Activated CD4-positive, alpha-beta T cell treated with anti-CD3 and anti-CD28 coated beads for 36 hours (primary cell): Measurements from ENCODE around the gene PDE3B. TPM values are rescaled to one million over a fixed set of nuclear protein-coding genes. Genes with fewer than 3 reads are reported as not detected.

ENCODE experiments used
- ATAC-seq: fragments of 200-7000 bp; cut with Tn5 transposase; one replicate; pipeline ENCODE4 v1.10.0; 2021; ENCODE audit warnings: mild to moderate bottlenecking, moderate library complexity
- CTCF ChIA-PET: fragments of 350-600 bp; sonication (Branson Sonifier 250); formaldehyde crosslinking; loops from one replicate; lab custom pipeline; 2021; ENCODE audit warnings: antibody characterized with exemption; lab: Charles Lee
- POLR2A ChIA-PET: fragments of 350-600 bp; sonication (Branson Sonifier 250); formaldehyde crosslinking; loops from one replicate; lab custom pipeline; 2021; ENCODE audit warnings: antibody characterized with exemption, inconsistent platforms; lab: Charles Lee
- DNase-seq: peaks from one replicate; pipeline ENCODE4 v3.0.0-alpha.2; 2020
- H3K27ac Mint-ChIP-seq: one replicate; pipeline ENCODE4 v1.8.0; 2021; ENCODE audit warnings: mixed read lengths
- H3K27me3 Mint-ChIP-seq: one replicate; pipeline ENCODE4 v1.8.0; 2021; ENCODE audit warnings: mixed read lengths
- H3K36me3 Mint-ChIP-seq: one replicate; pipeline ENCODE4 v1.8.0; 2021; ENCODE audit warnings: low read depth, mixed read lengths
- H3K4me1 Mint-ChIP-seq: one replicate; pipeline ENCODE4 v1.8.0; 2021; ENCODE audit warnings: mixed read lengths
- H3K4me3 Mint-ChIP-seq: one replicate; pipeline ENCODE4 v1.8.0; 2021; ENCODE audit warnings: mild to moderate bottlenecking, moderate library complexity, mixed read lengths
- H3K9me3 Mint-ChIP-seq: one replicate; pipeline ENCODE4 v1.8.0; 2021; ENCODE audit warnings: low read depth, mixed read lengths
- intact Hi-C, 2 experiments: fragments of 100-400 bp; cut with DNase I in 1 of 2; cut with micrococcal nuclease in 1 of 2; formaldehyde crosslinking; loops; one replicate each; pipeline versions ENCODE4 v1.14.2 to v1.15.1; 2022 to 2024; cut with DNase I, micrococcal nuclease
- total RNA-seq, 2 experiments: library from RNA; stranded (reverse); gene quantifications; one replicate each; pipeline ENCODE4 v1.2.3, GENCODE V29; 2021

The PDE3B gene
- total RNA-seq, 2 experiments from 2014 or later, result 24.7 to 25.8 TPM

GRCh38 chr11:14809466-14809865 lies 165.9 kb downstream of the PDE3B start:
- no peaks in the 10 kb centered on the region for H3K27me3 Mint-ChIP-seq
- no peak overlapping the region for H3K4me3 Mint-ChIP-seq
- no peak overlapping the region for H3K27ac Mint-ChIP-seq
- H3K9me3 Mint-ChIP-seq, result peaks cover 9% of the 10 kb centered on the region
- peaks cover 62% of the 10 kb centered on the region for H3K36me3 Mint-ChIP-seq
- no peaks in the 10 kb centered on the region for H3K4me1 Mint-ChIP-seq
- DNase-seq (no peak), ATAC-seq (peak; percentile 23)
- intact Hi-C loops, result no loop called here
- ChIA-PET CTCF (interaction anchor here (0.7 kb wide), 1 partner anchor 532 kb away, joined by 5 read pairs; no protein-coding TSS in a partner anchor), POLR2A (no interaction called here)

GRCh38 chr11:14812757-14813156 lies 169.2 kb downstream of the PDE3B start:
- intact Hi-C loops, result no loop called here
- no peak overlapping the region for H3K4me3 Mint-ChIP-seq
- CTCF ChIA-PET, result interaction anchor here (0.6 to 1.3 kb wide), 5 partner anchors 23 to 96 kb away, joined by 3 read pairs; no protein-coding TSS in a partner anchor
- no peaks in the 10 kb centered on the region for H3K27me3 Mint-ChIP-seq
- POLR2A ChIA-PET, result interaction anchor here (0.6 kb wide), 1 partner anchor 1071 kb away, joined by 3 read pairs; no protein-coding TSS in a partner anchor
- DNase-seq, result no peak
- no peak for ATAC-seq
- H3K9me3 Mint-ChIP-seq, result peaks cover 4% of the 10 kb centered on the region
- peaks cover 4% of the 10 kb centered on the region for H3K4me1 Mint-ChIP-seq
- H3K27ac Mint-ChIP-seq, result no peak overlapping the region
- peaks cover 47% of the 10 kb centered on the region for H3K36me3 Mint-ChIP-seq

- H3K4me1 Mint-ChIP-seq, result peaks cover 4% of the 10 kb centered on the region
- peaks cover 43% of the 10 kb centered on the region for H3K36me3 Mint-ChIP-seq
- ATAC-seq (no peak), DNase-seq (no peak)
- no peak overlapping the region for H3K4me3 Mint-ChIP-seq
- ChIA-PET CTCF (interaction anchor here (1.0 kb wide), 1 partner anchor 24 kb away, joined by 3 read pairs; no protein-coding TSS in a partner anchor), POLR2A (no interaction called here)
- H3K27me3 Mint-ChIP-seq, result no peaks in the 10 kb centered on the region
- H3K9me3 Mint-ChIP-seq, result peaks cover 2% of the 10 kb centered on the region
- intact Hi-C loops, result no loop called here
- no peak overlapping the region for H3K27ac Mint-ChIP-seq
These were observed 169.9 kb downstream of the PDE3B start for GRCh38 chr11:14813516-14813915.

GRCh38 chr11:14818779-14819178 lies 175.2 kb downstream of the PDE3B start:
- Mint-ChIP-seq H3K27me3 (no peaks in the 10 kb centered on the region), H3K9me3 (no peaks in the 10 kb centered on the region), H3K4me1 (peaks cover 4% of the 10 kb centered on the region), H3K36me3 (peaks cover 44% of the 10 kb centered on the region), H3K27ac (no peak overlapping the region), H3K4me3 (no peak overlapping the region)
- ChIA-PET CTCF (no interaction called here), POLR2A (no interaction called here)
- ATAC-seq, result no peak
- no peak for DNase-seq
- intact Hi-C loops, result no loop called here

GRCh38 chr11:14819596-14819995 lies 176.0 kb downstream of the PDE3B start:
- H3K36me3 Mint-ChIP-seq, result peaks cover 51% of the 10 kb centered on the region

GRCh38 chr11:14821031-14821430 lies 177.4 kb downstream of the PDE3B start:
- ATAC-seq (no peak), DNase-seq (no peak)
- H3K27ac Mint-ChIP-seq, result no peak overlapping the region
- H3K36me3 Mint-ChIP-seq, result peaks cover 50% of the 10 kb centered on the region
- H3K4me3 Mint-ChIP-seq, result no peak overlapping the region
- no peaks in the 10 kb centered on the region for H3K27me3 Mint-ChIP-seq
- H3K9me3 Mint-ChIP-seq, result peaks cover 11% of the 10 kb centered on the region
- intact Hi-C loops, result no loop called here
- POLR2A ChIA-PET, result no interaction called here
- peaks cover under 1% of the 10 kb centered on the region for H3K4me1 Mint-ChIP-seq
- CTCF ChIA-PET, result interaction anchor here (0.7 kb wide), 1 partner anchor 160 kb away, joined by 4 read pairs; no protein-coding TSS in a partner anchor

More at GRCh38 chr11:14819596-14819995, 176.0 kb downstream of the PDE3B start:
- intact Hi-C loops, result no loop called here
- ATAC-seq (no peak), DNase-seq (no peak)
- no peaks in the 10 kb centered on the region for H3K27me3 Mint-ChIP-seq
- POLR2A ChIA-PET, result no interaction called here
- H3K27ac Mint-ChIP-seq, result no peak overlapping the region
- H3K4me1 Mint-ChIP-seq, result peaks cover 4% of the 10 kb centered on the region
- no peak overlapping the region for H3K4me3 Mint-ChIP-seq
- peaks cover 3% of the 10 kb centered on the region for H3K9me3 Mint-ChIP-seq
- CTCF ChIA-PET, result no interaction called here

GRCh38 chr11:14826600-14826999 lies 183.0 kb downstream of the PDE3B start:
- ChIA-PET POLR2A (no interaction called here), CTCF (interaction anchor here (1.2 kb wide), 1 partner anchor 27 kb away, joined by 4 read pairs; no protein-coding TSS in a partner anchor)
- peaks cover 8% of the 10 kb centered on the region for H3K4me1 Mint-ChIP-seq
- DNase-seq, result no peak
- no peak overlapping the region for H3K4me3 Mint-ChIP-seq
- ATAC-seq, result no peak
- H3K27ac Mint-ChIP-seq, result no peak overlapping the region
- intact Hi-C loops, result no loop called here
- no peaks in the 10 kb centered on the region for H3K27me3 Mint-ChIP-seq
- H3K9me3 Mint-ChIP-seq, result peaks cover 14% of the 10 kb centered on the region
- H3K36me3 Mint-ChIP-seq, result peaks cover 41% of the 10 kb centered on the region

- Mint-ChIP-seq H3K9me3 (no peaks in the 10 kb centered on the region), H3K27me3 (no peaks in the 10 kb centered on the region), H3K27ac (no peak overlapping the region), H3K4me1 (no peaks in the 10 kb centered on the region), H3K4me3 (no peak overlapping the region), H3K36me3 (peaks cover 35% of the 10 kb centered on the region)
- ATAC-seq, result peak; percentile 80
- peak; percentile 19 for DNase-seq
- ChIA-PET POLR2A (no interaction called here), CTCF (interaction anchor here (0.6 to 1.7 kb wide), 5 partner anchors 20 to 1901 kb away, joined by 3 to 4 read pairs (median 3); partner anchors contain the start of gene CYP2R1)
- intact Hi-C loops, result no loop called here
These were observed 192.2 kb downstream of the PDE3B start for GRCh38 chr11:14835496-14836492.

- no peaks in the 10 kb centered on the region for H3K27me3 Mint-ChIP-seq
- H3K27ac Mint-ChIP-seq, result no peak overlapping the region
- DNase-seq (no peak), ATAC-seq (no peak)
- H3K4me3 Mint-ChIP-seq, result no peak overlapping the region
- ChIA-PET CTCF (interaction anchor here (0.6 to 0.7 kb wide), 2 partner anchors 18 to 1024 kb away, joined by 3 read pairs; no protein-coding TSS in a partner anchor), POLR2A (no interaction called here)
- intact Hi-C loops, result no loop called here
- H3K4me1 Mint-ChIP-seq, result no peaks in the 10 kb centered on the region
- H3K36me3 Mint-ChIP-seq, result peaks cover 46% of the 10 kb centered on the region
- H3K9me3 Mint-ChIP-seq, result no peaks in the 10 kb centered on the region
These were observed 198.4 kb downstream of the PDE3B start for GRCh38 chr11:14842002-14842401.

GRCh38 chr11:14852571-14853177 lies 209.1 kb downstream of the PDE3B start:
- Mint-ChIP-seq H3K27me3 (no peaks in the 10 kb centered on the region), H3K36me3 (peaks cover 36% of the 10 kb centered on the region), H3K4me3 (no peak overlapping the region), H3K27ac (peak overlapping the region; percentile 63), H3K9me3 (peaks cover 7% of the 10 kb centered on the region), H3K4me1 (peaks cover 20% of the 10 kb centered on the region)
- peak; percentile 35 for DNase-seq
- intact Hi-C loops, result no loop called here
- ChIA-PET POLR2A (no interaction called here), CTCF (interaction anchor here (1.3 kb wide), 1 partner anchor 55 kb away, joined by 6 read pairs; no protein-coding TSS in a partner anchor)
- peak; percentile 70 for ATAC-seq

- Mint-ChIP-seq H3K27ac (no peak overlapping the region), H3K27me3 (no peaks in the 10 kb centered on the region), H3K36me3 (peaks cover 35% of the 10 kb centered on the region), H3K4me1 (peaks cover 23% of the 10 kb centered on the region), H3K9me3 (peaks cover 7% of the 10 kb centered on the region), H3K4me3 (no peak overlapping the region)
- ChIA-PET CTCF (no interaction called here), POLR2A (no interaction called here)
- ATAC-seq (no peak), DNase-seq (no peak)
- intact Hi-C loops, result no loop called here
These were observed 210.5 kb downstream of the PDE3B start for GRCh38 chr11:14854057-14854456.
